Measurements from ENCODE around the gene ALDOB.
A peak's percentile ranks its signal among the peaks of the same experiment; 100 is the strongest.
"Not testable (repeated sequence)": the region's sequence is repeated elsewhere in the genome, so short reads cannot be mapped to it uniquely, and the experiment has no call there.

ALDOB gene

DNA sequence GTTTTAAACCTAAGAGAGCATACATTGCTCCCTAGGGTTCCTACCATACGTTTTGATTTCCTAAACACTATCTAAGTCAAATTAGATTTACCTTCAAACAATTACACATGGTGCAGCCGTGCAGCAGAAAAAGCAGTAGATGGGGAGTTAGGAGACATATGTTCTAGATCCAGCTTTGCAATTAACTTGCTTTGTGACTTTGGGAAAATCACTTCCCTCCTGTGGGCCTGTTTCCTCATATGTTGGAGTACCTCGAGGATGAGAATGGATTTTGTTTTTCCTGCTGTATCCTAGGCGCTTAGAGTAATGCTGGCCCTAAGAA, 37.9 kb downstream of the ALDOB start:
- H3K4me3 ChIP-seq (ENCODE audit: low read depth, low read length), result peak overlapping the region; percentile 56
- TF ChIP-seq CTCF (IDR thresholded peaks at IDR 0.05; ENCODE audit: borderline replicate concordance, insufficient read depth, low read depth, low read length), result no peak

DNA sequence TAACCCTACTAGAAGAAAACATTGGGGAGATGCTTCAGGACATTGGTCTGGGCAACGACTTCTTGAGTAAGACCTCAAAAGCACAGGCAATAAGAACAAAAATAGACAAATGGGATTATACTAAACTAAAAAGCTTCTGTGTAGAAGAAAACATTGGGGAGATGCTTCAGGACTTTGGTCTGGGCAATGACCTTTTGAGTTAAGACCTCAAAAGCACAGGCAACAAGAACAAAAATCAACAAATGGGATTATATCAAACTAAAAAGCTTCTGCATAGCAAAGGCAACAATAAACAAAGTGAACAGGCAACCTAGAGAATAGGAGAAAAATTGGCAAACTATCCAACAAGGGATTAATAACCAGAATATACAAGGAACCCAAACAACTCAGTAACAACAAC, 40.9 kb downstream of the ALDOB start:
- no peak for TF ChIP-seq CTCF (IDR thresholded peaks at IDR 0.05; ENCODE audit: borderline replicate concordance, insufficient read depth, low read depth, low read length)
- H3K4me3 ChIP-seq (ENCODE audit: low read depth, low read length), result no peak overlapping the region

GRCh38 chr9:101393135-101393534, 42.4 kb downstream of the ALDOB start:
- H3K4me3 ChIP-seq (ENCODE audit: low read depth, low read length), result no peak overlapping the region
- TF ChIP-seq CTCF (IDR thresholded peaks at IDR 0.05; ENCODE audit: borderline replicate concordance, insufficient read depth, low read depth, low read length), result no peak

GRCh38 chr9:101388507-101388993, 47.0 kb downstream of the ALDOB start:
- no peak overlapping the region for H3K4me3 ChIP-seq (ENCODE audit: low read depth, low read length)
- no peak for TF ChIP-seq CTCF (IDR thresholded peaks at IDR 0.05; ENCODE audit: borderline replicate concordance, insufficient read depth, low read depth, low read length)

DNA sequence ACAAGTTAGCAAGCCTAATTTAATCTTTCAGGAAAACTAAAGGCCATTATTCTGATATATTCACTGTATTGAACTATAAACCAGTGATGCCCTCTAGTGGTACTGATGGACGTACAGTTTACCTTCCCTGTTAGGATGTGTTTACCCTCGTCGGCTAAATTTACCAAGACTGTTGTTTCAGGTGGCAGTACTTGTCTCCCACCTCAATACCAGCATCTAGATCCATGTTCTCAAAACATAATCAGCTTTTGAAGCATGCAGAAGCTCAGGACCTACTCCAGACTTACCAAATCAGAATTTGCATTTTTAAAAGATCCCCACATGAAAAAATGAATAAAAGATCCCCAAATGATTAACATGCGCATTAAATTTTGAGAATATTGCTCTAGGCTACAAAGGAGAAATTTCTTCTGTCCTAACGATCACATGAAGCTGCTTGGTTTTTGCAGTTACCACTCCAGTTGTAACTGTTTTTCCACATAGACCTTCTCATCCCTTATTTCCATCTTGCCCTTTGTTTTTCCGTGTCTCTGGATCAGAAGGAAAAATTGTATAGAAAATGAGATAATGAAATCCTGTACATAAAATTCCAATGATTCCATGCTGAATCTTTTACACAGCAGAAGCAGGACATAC, 47.6 kb downstream of the ALDOB start:
- TF ChIP-seq CTCF (IDR thresholded peaks at IDR 0.05; ENCODE audit: borderline replicate concordance, insufficient read depth, low read depth, low read length), result peak; percentile 47; the same call in 1 of the 2 replicates
- H3K4me3 ChIP-seq (ENCODE audit: low read depth, low read length), result no peak overlapping the region

GRCh38 chr9:101384873-101385536, 50.6 kb downstream of the ALDOB start, which contains the start of gene BAAT:
BAAT (minus strand) TSS chr9:101385006; CDS start chr9:101371404, 13,602 bp downstream.
- H3K4me3 ChIP-seq (ENCODE audit: low read depth, low read length), result not testable (repeated sequence)

DNA sequence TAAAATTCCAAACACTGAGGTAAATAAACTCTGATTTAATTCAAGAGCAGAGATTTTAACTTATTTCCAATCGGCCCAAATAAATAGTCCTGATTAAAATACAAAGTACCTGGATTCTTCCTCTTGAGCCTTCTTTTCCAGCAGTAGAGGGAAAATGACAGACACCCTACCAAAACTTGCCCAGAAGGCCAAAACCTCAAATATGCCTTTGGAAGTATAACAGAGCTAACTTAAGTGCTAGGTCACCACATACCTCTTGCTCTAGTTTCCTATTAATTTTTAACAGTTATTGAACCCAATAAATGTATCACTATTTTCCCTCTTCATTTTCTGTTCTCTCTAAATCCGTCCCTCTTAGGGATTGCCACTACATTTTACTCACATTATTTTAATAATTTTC, 52.2 kb downstream of the ALDOB start:
- TF ChIP-seq CTCF (IDR thresholded peaks at IDR 0.05; ENCODE audit: borderline replicate concordance, insufficient read depth, low read depth, low read length), result no peak
- no peak overlapping the region for H3K4me3 ChIP-seq (ENCODE audit: low read depth, low read length)
